ENCODE results near the gene KRT31. TPM values are rescaled to one million over a fixed set of nuclear protein-coding genes. Genes with fewer than 3 reads are reported as not detected.
"Not testable (repeated sequence)": the region's sequence is repeated elsewhere in the genome, so short reads cannot be mapped to it uniquely, and the experiment has no call there.

KRT31 gene
- total and polyA plus RNA-seq, 8 donors, result not detected

DNA sequence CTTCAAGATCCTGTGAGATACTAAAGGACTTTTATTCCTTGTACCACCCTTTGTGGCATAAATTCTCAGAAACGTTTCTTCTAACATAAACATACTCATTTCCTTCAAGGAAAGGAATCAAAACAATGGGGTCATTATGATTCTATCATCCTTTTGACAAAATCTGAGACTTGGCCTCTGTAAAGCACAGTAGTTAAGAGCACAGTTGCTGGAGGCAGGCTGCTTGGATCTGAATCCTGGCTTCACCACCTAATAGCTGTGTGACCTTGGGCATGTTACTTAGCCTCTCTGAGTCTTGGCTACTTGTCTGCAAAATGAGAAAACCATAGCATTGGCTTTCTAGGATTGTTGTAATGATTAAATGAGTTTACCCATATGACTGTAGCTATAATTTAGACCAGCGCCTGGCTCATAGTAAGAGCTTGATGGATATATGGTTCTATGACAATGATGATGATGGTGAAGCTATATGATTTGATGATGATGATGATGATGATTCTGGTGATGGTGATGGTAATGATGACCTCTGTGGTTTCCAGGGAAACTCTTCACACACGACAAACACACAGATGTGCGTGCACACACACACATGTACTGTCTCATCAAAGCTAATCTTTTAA, 6.1 kb upstream of the KRT31 start:
- intact Hi-C loops (cut with DNase I), result no loop called here
- DNase-seq, result no peak
- WGBS, 2 donors, result 59 to 64% methylated on average over 4 of the region's 4 CpGs
- Histone ChIP-seq H3K27me3 (no peaks in the 10 kb centered on the region), H3K4me1 (no peaks in the 10 kb centered on the region), H3K36me3 (no peaks in the 10 kb centered on the region), H3K9me3 (no peaks in the 10 kb centered on the region), H3K4me3 (no peak overlapping the region), H3K27ac (no peak overlapping the region)
- no peak for FAIRE-seq
- TF ChIP-seq, protein P1, sequence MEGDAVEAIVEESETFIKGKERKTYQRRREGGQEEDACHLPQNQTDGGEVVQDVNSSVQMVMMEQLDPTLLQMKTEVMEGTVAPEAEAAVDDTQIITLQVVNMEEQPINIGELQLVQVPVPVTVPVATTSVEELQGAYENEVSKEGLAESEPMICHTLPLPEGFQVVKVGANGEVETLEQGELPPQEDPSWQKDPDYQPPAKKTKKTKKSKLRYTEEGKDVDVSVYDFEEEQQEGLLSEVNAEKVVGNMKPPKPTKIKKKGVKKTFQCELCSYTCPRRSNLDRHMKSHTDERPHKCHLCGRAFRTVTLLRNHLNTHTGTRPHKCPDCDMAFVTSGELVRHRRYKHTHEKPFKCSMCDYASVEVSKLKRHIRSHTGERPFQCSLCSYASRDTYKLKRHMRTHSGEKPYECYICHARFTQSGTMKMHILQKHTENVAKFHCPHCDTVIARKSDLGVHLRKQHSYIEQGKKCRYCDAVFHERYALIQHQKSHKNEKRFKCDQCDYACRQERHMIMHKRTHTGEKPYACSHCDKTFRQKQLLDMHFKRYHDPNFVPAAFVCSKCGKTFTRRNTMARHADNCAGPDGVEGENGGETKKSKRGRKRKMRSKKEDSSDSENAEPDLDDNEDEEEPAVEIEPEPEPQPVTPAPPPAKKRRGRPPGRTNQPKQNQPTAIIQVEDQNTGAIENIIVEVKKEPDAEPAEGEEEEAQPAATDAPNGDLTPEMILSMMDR (IDR thresholded peaks at IDR 0.05), result no peak
- ATAC-seq, result no peak

DNA sequence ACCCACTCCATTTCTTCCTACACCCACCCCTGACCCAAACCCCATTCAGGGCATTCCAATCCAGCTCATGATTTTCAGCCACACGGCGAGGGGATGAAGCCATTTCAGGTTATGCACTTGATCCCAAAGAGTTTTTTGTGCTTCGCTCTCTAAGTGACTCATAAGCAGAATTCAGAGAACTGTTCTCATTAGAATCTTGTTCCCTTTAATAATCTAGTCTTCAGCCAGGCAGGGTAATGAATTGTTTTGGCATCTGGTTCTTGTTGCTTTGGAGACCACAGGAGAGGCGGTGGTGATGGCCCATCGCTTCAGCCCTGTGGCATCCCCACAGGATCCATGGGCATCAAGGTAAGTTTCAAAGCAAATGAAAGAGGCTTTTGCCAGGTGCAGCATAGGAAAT, 4.8 kb upstream of the KRT31 start:
- TF ChIP-seq, protein P1 (IDR thresholded peaks at IDR 0.05), result no peak
- intact Hi-C loops (cut with DNase I), result no loop called here

DNA sequence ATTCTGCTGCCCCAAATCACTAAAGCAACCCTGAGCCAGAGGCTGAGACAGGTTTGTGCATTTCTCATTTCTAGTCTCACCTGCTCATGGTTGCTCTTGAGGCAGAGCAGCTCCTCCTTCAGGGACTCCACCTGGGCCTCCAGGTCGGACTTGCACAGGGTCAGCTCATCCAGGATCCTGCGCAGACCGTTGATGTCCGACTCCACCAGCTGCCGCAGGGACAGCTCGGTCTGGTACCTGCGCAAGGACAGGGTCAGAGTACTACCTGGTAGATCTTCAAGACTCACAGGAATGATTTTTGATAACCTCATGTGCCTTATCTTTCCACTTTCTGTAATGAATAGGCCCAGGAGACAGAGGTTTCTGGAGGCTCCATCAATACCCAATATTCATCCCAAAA, 1.1 kb downstream of the KRT31 start:
- TF ChIP-seq, protein P1 (IDR thresholded peaks at IDR 0.05), result no peak
- intact Hi-C loops (cut with DNase I), result no loop called here
- Histone ChIP-seq H3K27me3 (no peaks in the 10 kb centered on the region), H3K27ac (no peak overlapping the region), H3K9me3 (no peaks in the 10 kb centered on the region), H3K36me3 (no peaks in the 10 kb centered on the region), H3K4me3 (no peak overlapping the region), H3K4me1 (no peaks in the 10 kb centered on the region)
- DNase-seq, result no peak
- ATAC-seq, result no peak
- 79 to 81% methylated on average over 7 of the region's 7 CpGs for WGBS, 2 donors
- FAIRE-seq, result no peak

More for the DNA sequence above, 4.8 kb upstream of the KRT31 start:
- H3K9me3 ChIP-seq, result no peaks in the 10 kb centered on the region
- 78 to 91% methylated on average over 5 of the region's 5 CpGs for WGBS, 2 donors
- no peaks in the 10 kb centered on the region for H3K27me3 ChIP-seq
- ATAC-seq, result no peak
- no peak for DNase-seq
- no peaks in the 10 kb centered on the region for H3K4me1 ChIP-seq
- no peaks in the 10 kb centered on the region for H3K36me3 ChIP-seq
- H3K4me3 ChIP-seq, result no peak overlapping the region
- H3K27ac ChIP-seq, result no peak overlapping the region
- no peak for FAIRE-seq

DNA sequence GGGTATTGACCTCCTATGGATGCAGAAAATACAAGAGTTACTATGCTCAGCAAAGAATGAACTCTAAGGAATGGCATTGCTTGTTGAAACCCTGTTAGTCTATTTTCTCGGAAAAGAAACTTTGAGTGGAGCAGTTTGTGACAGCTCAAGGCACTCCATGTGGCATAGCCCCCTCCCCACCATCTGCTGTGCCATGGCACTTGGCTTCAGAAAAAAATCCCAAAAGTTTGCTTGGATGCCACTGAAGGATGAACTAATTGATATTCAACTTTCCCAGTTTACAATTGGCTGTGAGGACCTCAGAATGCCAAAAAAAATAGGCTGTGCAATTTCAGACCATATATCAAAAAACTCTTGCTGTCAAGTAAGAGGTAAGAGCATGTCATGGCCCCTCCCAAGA, 1.8 kb downstream of the KRT31 start:
- H3K27me3 ChIP-seq, result no peaks in the 10 kb centered on the region
- intact Hi-C loops (cut with DNase I), result no loop called here
- H3K9me3 ChIP-seq, result no peaks in the 10 kb centered on the region
- H3K4me1 ChIP-seq, result no peaks in the 10 kb centered on the region
- no peak for ATAC-seq
- H3K4me3 ChIP-seq, result no peak overlapping the region
- H3K36me3 ChIP-seq, result no peaks in the 10 kb centered on the region
- no peak overlapping the region for H3K27ac ChIP-seq
- FAIRE-seq, result no peak
- no peak for DNase-seq
- TF ChIP-seq, protein P1 (IDR thresholded peaks at IDR 0.05), result no peak
- 66 to 86% methylated on average over 1 of the region's 1 CpG for WGBS, 2 donors

DNA sequence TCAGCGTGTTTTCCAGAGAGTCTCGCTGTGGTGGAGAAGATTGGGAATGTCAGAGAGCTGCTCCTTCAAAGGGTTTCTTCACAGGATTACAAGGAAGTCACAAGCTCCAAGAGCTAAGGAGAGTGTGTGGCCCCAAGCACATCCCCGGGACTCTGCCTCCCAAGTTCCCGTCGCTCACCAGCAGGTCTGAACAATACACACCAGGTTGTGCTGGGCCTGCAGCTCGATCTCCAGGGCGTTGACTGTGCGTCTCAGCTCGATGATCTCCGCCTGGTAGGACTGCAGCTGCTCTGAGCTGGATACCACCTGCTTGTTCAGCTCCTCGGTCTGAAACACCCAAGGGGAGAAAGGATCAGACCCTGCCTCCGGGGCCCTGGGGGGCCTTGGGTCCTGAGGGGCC, 2.4 kb downstream of the KRT31 start:
- intact Hi-C loops (cut with DNase I); DNase-seq: not testable (repeated sequence)
- 64 to 79% methylated on average over 12 of the region's 12 CpGs for WGBS, 2 donors

More for the DNA sequence above, 2.4 kb downstream of the KRT31 start:
- FAIRE-seq, H3K9me3 ChIP-seq, H3K27me3 ChIP-seq, ATAC-seq, H3K36me3 ChIP-seq, H3K4me1 ChIP-seq, H3K27ac ChIP-seq, H3K4me3 ChIP-seq: not testable (repeated sequence)
